K562 (cell line): Measurements from ENCODE around the gene DNAAF2. TPM values are rescaled to one million over a fixed set of nuclear protein-coding genes. Genes with fewer than 3 reads are reported as not detected.

ENCODE experiments used
- CHD1 ChIP-seq: fragments of 200-600 bp; sonication (generic); IDR thresholded peaks from one replicate; pipeline ENCODE4 v1.6.1; 2012; ENCODE audit warnings: mild to moderate bottlenecking, moderate library complexity, low read length, inconsistent platforms
- CXXC5 ChIP-seq: fragments of 250-450 bp; sonication (Bioruptor Pico); IDR thresholded peaks from 2 replicates; pipeline ENCODE4 v1.8.0; 2022; ENCODE audit warnings: inconsistent platforms, mild to moderate bottlenecking, moderate library complexity
- E2F8 ChIP-seq: fragments of 450-650 bp; IDR thresholded peaks from 2 replicates; pipeline ENCODE4 v1.7.1; 2018; ENCODE audit warnings: mild to moderate bottlenecking, low read depth; ENCODE audit not compliant: partially characterized antibody
- FIP1L1 ChIP-seq: fragments of 200-400 bp; formaldehyde crosslinking; IDR thresholded peaks from 2 replicates; pipeline ENCODE4 v1.6.1; 2018; ENCODE audit warnings: mild to moderate bottlenecking, low read depth, low read length; ENCODE audit not compliant: poor library complexity, severe bottlenecking
- FOXJ3 ChIP-seq: sonication (generic); formaldehyde crosslinking; IDR thresholded peaks from 2 replicates; pipeline ENCODE4 v1.4.0; 2020; ENCODE audit warnings: mild to moderate bottlenecking, missing genetic modification reagents
- FOXM1 ChIP-seq, 2 experiments: fragments of 450-650 bp in 1 of 2; sonication (generic) in 1 of 2; formaldehyde crosslinking in 1 of 2; IDR thresholded peaks; 2 replicates each; pipeline versions ENCODE4 v1.6.1 to v1.9.0; 2017 to 2022; ENCODE audit warnings: low read depth in 2 of 2, mild to moderate bottlenecking in 2 of 2, missing genetic modification reagents in 1 of 2, moderate library complexity in 1 of 2
- MYC ChIP-seq, 2 experiments: fragments of 250-450 bp in 1 of 2; sonication (Bioruptor Pico) in 1 of 2; IDR thresholded peaks; 2 replicates each; pipeline versions ENCODE4 v1.5.1 to v1.6.1; 2012 to 2021; ENCODE audit warnings: low read depth in 2 of 2, borderline replicate concordance in 1 of 2, improper control_type of control experiment in 1 of 2, low read length in 1 of 2, mild to moderate bottlenecking in 1 of 2, moderate library complexity in 1 of 2
- NCOA2 ChIP-seq, 2 experiments: fragments of 450-650 bp; IDR thresholded peaks; 2 replicates each; pipeline ENCODE4 v1.6.1; 2018; ENCODE audit warnings: mild to moderate bottlenecking in 2 of 2, moderate library complexity in 1 of 2; ENCODE audit not compliant: partially characterized antibody in 2 of 2
- NR0B1 ChIP-seq: fragments of 450-650 bp; IDR thresholded peaks from one replicate; pipeline ENCODE4 v1.6.1; 2018; ENCODE audit warnings: mild to moderate bottlenecking, moderate library complexity; ENCODE audit not compliant: partially characterized antibody
- PHF21A ChIP-seq: fragments of 450-650 bp; IDR thresholded peaks from 2 replicates; pipeline ENCODE4 v1.6.1; 2017; ENCODE audit warnings: low read depth, borderline replicate concordance
- POLR2H ChIP-seq: IDR thresholded peaks from 2 replicates; pipeline ENCODE4 v1.6.1; 2016; ENCODE audit warnings: missing genetic modification characterization, low read depth, mild to moderate bottlenecking, control low read depth, missing compliant biosample characterization, moderate library complexity
- RNF2 ChIP-seq: sonication (generic); IDR thresholded peaks from 2 replicates; pipeline ENCODE4 v1.6.1; 2016
- SLC30A9 ChIP-seq: fragments of 250-450 bp; sonication (Bioruptor Pico); IDR thresholded peaks from 2 replicates; pipeline ENCODE4 v1.8.0; 2022; ENCODE audit warnings: mild to moderate bottlenecking, moderate library complexity
- TAF9B ChIP-seq: fragments of 450-650 bp; IDR thresholded peaks from 2 replicates; pipeline ENCODE4 v1.6.1; 2018; ENCODE audit warnings: mild to moderate bottlenecking; ENCODE audit not compliant: partially characterized antibody
- TAL1 ChIP-seq: fragments of 450-650 bp; IDR thresholded peaks from 2 replicates; pipeline ENCODE4 v1.6.1; 2016; ENCODE audit warnings: mild to moderate bottlenecking
- TCF7L2 ChIP-seq: fragments of 150-350 bp; IDR thresholded peaks from 2 replicates; pipeline ENCODE4 v1.6.1; 2016; ENCODE audit warnings: low read depth, mild to moderate bottlenecking, low read length, moderate library complexity
- ZNF197 ChIP-seq: fragments of 200-800 bp; sonication (Bioruptor generic); IDR thresholded peaks from 2 replicates; pipeline ENCODE4 v1.6.1; 2016; ENCODE audit warnings: low read depth, missing genetic modification characterization, missing compliant biosample characterization
- polyA plus RNA-seq, 8 experiments: library from polyadenylated mRNA; depleted of rRNA in 4 of 8; stranded (reverse) in 5 of 8; unstranded in 3 of 8; fragments of >200 nt; fragmentation: Nextera tagmentation in 2 of 8; fragmentation: Illumina TruSeq in 1 of 8; extraction: Ambion mirVana in 2 of 8; extraction: Trizol in 1 of 8; gene quantifications; 2 replicates each; pipeline versions ENCODE4 v1.2.1 to v1.2.3, GENCODE V29; 2011 to 2014; ENCODE audit warnings: inconsistent platforms in 1 of 8, missing spikeins in 1 of 8
- total RNA-seq, 7 experiments: library from RNA; depleted of rRNA in 6 of 7; stranded (reverse); fragments of >200 nt in 6 of 7; fragmentation: Illumina TruSeq in 2 of 7; extraction: Trizol in 2 of 7; gene quantifications; 2 replicates each; pipeline versions ENCODE4 v1.2.1 to v1.2.3, GENCODE V29; 2011 to 2021; ENCODE audit warnings: low replicate concordance in 1 of 7
- TF ChIP-seq, protein P1 (sequence below), 2 experiments: IDR thresholded peaks in 1 of 2; conservative IDR thresholded peaks in 1 of 2; 2 replicates each; pipeline ENCODE4 v1.6.1; 2016; ENCODE audit warnings: low read depth in 2 of 2, mild to moderate bottlenecking in 1 of 2, missing compliant biosample characterization in 1 of 2, missing genetic modification characterization in 1 of 2, moderate library complexity in 1 of 2

DNAAF2 gene
- total and polyA plus RNA-seq, 9 of the 15 experiments (the other 6 are each of a cell fraction or from before 2014, with no cell fraction given) = 2.4 to 14.6 (median 11.1) TPM

DNA sequence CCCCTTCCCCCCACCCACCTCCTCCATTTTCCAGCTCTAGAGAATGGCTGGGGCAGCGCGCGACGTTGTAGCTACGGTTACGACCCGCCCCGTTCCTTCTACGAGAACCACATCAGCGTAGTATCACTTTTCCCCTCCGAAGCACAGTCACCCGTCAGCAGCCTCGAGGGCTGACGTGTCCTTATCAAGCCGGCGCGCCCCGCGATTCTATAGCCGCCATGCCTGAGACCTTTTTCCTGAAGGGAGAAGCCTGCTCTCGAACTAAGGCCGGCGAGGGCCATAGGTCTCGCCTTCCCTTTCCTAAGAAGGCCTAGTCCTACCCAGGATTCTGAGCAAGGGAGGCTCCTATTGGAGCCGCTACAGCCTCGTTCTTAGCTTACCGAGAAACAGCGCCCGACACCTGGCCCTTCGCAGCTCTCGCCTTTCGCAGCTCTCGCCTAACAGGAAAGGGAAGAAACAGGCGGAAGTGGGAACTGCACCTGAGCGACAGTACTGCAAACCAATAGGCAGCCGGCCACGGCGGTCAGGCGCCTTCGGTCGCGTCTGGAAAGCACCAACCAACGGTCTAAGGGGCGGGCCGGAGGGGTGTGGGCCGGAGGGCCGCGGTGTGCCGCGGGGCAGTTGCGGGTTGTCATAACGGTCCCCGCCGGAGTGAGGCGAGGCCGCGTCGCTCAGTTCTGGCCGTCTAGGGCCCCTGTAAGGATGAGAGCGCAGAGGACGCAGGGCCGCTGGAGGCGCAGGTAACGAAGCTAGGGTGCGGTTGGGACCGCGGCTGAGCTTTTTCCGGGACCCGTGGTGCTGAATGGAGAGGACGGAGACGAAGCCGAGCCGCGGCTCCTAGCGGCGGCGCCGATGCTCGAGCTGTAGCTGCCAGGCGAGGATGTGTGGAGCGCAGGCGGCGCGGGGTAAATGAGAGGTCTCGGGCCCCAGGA is 14.6 kb downstream of the DNAAF2 start, which contains the start of the genes MGAT2 and RPL36AL (continued):
- TF ChIP-seq, protein P1, sequence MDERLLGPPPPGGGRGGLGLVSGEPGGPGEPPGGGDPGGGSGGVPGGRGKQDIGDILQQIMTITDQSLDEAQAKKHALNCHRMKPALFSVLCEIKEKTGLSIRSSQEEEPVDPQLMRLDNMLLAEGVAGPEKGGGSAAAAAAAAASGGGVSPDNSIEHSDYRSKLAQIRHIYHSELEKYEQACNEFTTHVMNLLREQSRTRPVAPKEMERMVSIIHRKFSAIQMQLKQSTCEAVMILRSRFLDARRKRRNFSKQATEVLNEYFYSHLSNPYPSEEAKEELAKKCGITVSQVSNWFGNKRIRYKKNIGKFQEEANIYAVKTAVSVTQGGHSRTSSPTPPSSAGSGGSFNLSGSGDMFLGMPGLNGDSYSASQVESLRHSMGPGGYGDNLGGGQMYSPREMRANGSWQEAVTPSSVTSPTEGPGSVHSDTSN (CRISPR knock-in tag; IDR thresholded peaks at IDR 0.05; ENCODE audit: low read depth) = peak; percentile 94
- TF ChIP-seq, protein P1 (tag; conservative IDR thresholded peaks at IDR 0.05; ENCODE audit: low read depth) = peak; percentile 97
- TF ChIP-seq FOXM1 (IDR thresholded peaks at IDR 0.05; ENCODE audit: low read depth) (0 out of 2 replicates have a peak, but pooled peaks have one; percentile 23), FOXM1 (CRISPR knock-in tag; IDR thresholded peaks at IDR 0.05; ENCODE audit: low read depth) (no peak), PHF21A (no peak), FIP1L1 (peak; percentile 44), POLR2H (tag) (peak; percentile 91), MYC (IDR thresholded peaks at IDR 0.05; ENCODE audit: low read depth, low read length) (peak; percentile 45; the same call in 1 of the 2 replicates), MYC (CRISPR knock-in tag; IDR thresholded peaks at IDR 0.05; ENCODE audit: borderline replicate concordance, low read depth) (no peak; the same call in 1 of the 2 replicates), TAL1 (no peak), TAF9B (peak; percentile 83), SLC30A9 (CRISPR knock-in tag) (no peak), FOXJ3 (CRISPR knock-in tag) (no peak), NR0B1 (no peak), RNF2 (peak; percentile 20; the same call in 1 of the 2 replicates), CHD1 (peak; percentile 49), NCOA2 (IDR thresholded peaks at IDR 0.05; ENCODE audit: partially characterized antibody in 2 of 2) (no peak), ZNF197 (CRISPR knock-in tag) (0 out of 2 replicates have a peak, but pooled peaks have one; percentile 43), E2F8 (peak; percentile 31), TCF7L2 (no peak), CXXC5 (CRISPR knock-in tag) (peak; percentile 76)
